Endothelial cell of umbilical vein (primary cell): ENCODE data around the gene VWA5A. TPM values are rescaled to one million over a fixed set of nuclear protein-coding genes. Genes with fewer than 3 reads are reported as not detected.

ENCODE experiments used
- BruUV-seq: library from RNA; stranded (reverse); fragments of 400-500 nt; replicated peaks from 2 replicates; lab custom pipeline; 2021; lab: Mats Ljungman, UMichigan
- CTCF ChIA-PET: fragments of 300-600, 350-600 bp; sonication (Branson Sonifier 250); formaldehyde crosslinking; loops from one replicate; lab custom pipeline; 2021; ENCODE audit warnings: antibody characterized with exemption, inconsistent platforms; lab: Charles Lee
- POLR2A ChIA-PET: fragments of 300-600, 350-600 bp; sonication (Branson Sonifier 250); formaldehyde crosslinking; loops from one replicate; lab custom pipeline; 2021; ENCODE audit warnings: antibody characterized with exemption, inconsistent platforms; lab: Charles Lee
- DNase-seq: peaks from one replicate; pipeline ENCODE4 v3.0.0-alpha.2; 2011; ENCODE audit warnings: low read depth, low spot score
- FAIRE-seq: peaks from 2 replicates; lab custom pipeline; 2011; peaks lifted over from hg19 to GRCh38; lab: Jason Lieb, UNC
- H2AFZ ChIP-seq: 2 replicates; pipeline ENCODE4 v1.6.0; 2012; ENCODE audit warnings: low read depth, low read length, control low read depth, inconsistent platforms
- H3K27ac ChIP-seq: 2 replicates; pipeline ENCODE4 v1.5.1; 2011; ENCODE audit warnings: low read depth, mild to moderate bottlenecking, control low read depth, low read length, moderate library complexity; ENCODE audit not compliant: insufficient read depth
- H3K27me3 ChIP-seq, 2 experiments: 2 replicates each; pipeline versions ENCODE4 v1.6.0 to v1.6.1; 2011; ENCODE audit warnings: low read length in 2 of 2, mixed read lengths in 1 of 2; ENCODE audit not compliant: control insufficient read depth in 2 of 2, insufficient read depth in 2 of 2
- H3K36me3 ChIP-seq, 2 experiments: 2 replicates in 1 of 2; 3 replicates in 1 of 2; pipeline ENCODE4 v1.5.1; 2011; ENCODE audit warnings: low read length in 2 of 2, mild to moderate bottlenecking in 1 of 2, moderate library complexity in 1 of 2; ENCODE audit not compliant: control insufficient read depth in 2 of 2, insufficient read depth in 2 of 2; ENCODE audit errors: extremely low read depth in 1 of 2
- H3K4me1 ChIP-seq: 3 replicates; pipeline ENCODE4 v1.5.1; 2011; ENCODE audit warnings: mild to moderate bottlenecking, low read length; ENCODE audit not compliant: control insufficient read depth, insufficient read depth; ENCODE audit errors: extremely low read depth
- H3K4me2 ChIP-seq: 2 replicates; pipeline ENCODE4 v1.6.1; 2011; ENCODE audit warnings: low read length, control low read depth, mixed read lengths; ENCODE audit not compliant: insufficient read depth
- H3K4me3 ChIP-seq, 3 experiments: fragments of 200-600 bp in 1 of 3; sonication (generic), shearing (Covaris generic) in 1 of 3; replicated peaks in 1 of 3; 2 replicates each; pipeline ENCODE4 v1.5.1; 2011 to 2016; ENCODE audit warnings: control low read depth in 3 of 3, low read length in 3 of 3, mild to moderate bottlenecking in 2 of 3, inconsistent platforms in 1 of 3, low read depth in 1 of 3, moderate library complexity in 1 of 3; ENCODE audit not compliant: insufficient read depth in 1 of 3
- H3K79me2 ChIP-seq: 2 replicates; pipeline ENCODE4 v1.6.0; 2012; ENCODE audit warnings: low read length, inconsistent platforms; ENCODE audit not compliant: control insufficient read depth, insufficient read depth
- H3K9ac ChIP-seq: replicated peaks from 2 replicates; pipeline ENCODE3; 2011; ENCODE audit warnings: low read length, control low read depth; ENCODE audit not compliant: insufficient read depth; ENCODE audit errors: extremely low read depth
- H3K9me1 ChIP-seq: replicated peaks from 3 replicates; pipeline ENCODE4 v1.6.0; 2011; ENCODE audit warnings: mild to moderate bottlenecking, low read length; ENCODE audit not compliant: control insufficient read depth, insufficient read depth; ENCODE audit errors: extremely low read depth
- H3K9me3 ChIP-seq: replicated peaks from 2 replicates; pipeline ENCODE4 v1.5.1; 2012; ENCODE audit warnings: low read length, inconsistent platforms; ENCODE audit not compliant: control insufficient read depth, insufficient read depth
- H4K20me1 ChIP-seq: replicated peaks from 2 replicates; pipeline ENCODE3; 2011; ENCODE audit warnings: mild to moderate bottlenecking, low read length; ENCODE audit not compliant: control insufficient read depth, insufficient read depth; ENCODE audit errors: extremely low read depth
- CTCF ChIP-seq, 2 donors: IDR thresholded peaks; 1 replicate in 1 of 2; 2 replicates in 1 of 2; pipeline ENCODE4 v1.5.1; 2011; ENCODE audit warnings: low read length in 2 of 2, mild to moderate bottlenecking in 2 of 2, moderate library complexity in 2 of 2, control low read depth in 1 of 2, inconsistent platforms in 1 of 2, low read depth in 1 of 2; ENCODE audit not compliant: insufficient read depth in 1 of 2; ENCODE audit errors: extremely low read depth in 1 of 2
- EZH2 ChIP-seq: IDR thresholded peaks from 2 replicates; pipeline ENCODE4 v1.6.1; 2012; ENCODE audit warnings: borderline replicate concordance, low read depth, mild to moderate bottlenecking, moderate library complexity, low read length, inconsistent platforms; ENCODE audit not compliant: severe bottlenecking
- FOS ChIP-seq: IDR thresholded peaks from 2 replicates; pipeline ENCODE4 v1.6.1; 2011; ENCODE audit warnings: mild to moderate bottlenecking, low read length, moderate library complexity, borderline replicate concordance; ENCODE audit not compliant: insufficient read depth
- GATA2 ChIP-seq: IDR thresholded peaks from 2 replicates; pipeline ENCODE4 v1.7.0; 2011; ENCODE audit warnings: low read depth, mild to moderate bottlenecking, moderate library complexity, mixed read lengths, low read length; ENCODE audit not compliant: insufficient read length, insufficient read depth
- JUN ChIP-seq: IDR thresholded peaks from 2 replicates; pipeline ENCODE4 v1.6.1; 2011; ENCODE audit warnings: borderline replicate concordance, low read depth; ENCODE audit not compliant: insufficient read length, insufficient read depth
- MAX ChIP-seq: IDR thresholded peaks from 2 replicates; pipeline ENCODE4 v1.6.1; 2011; ENCODE audit not compliant: insufficient read depth, insufficient read length
- MYC ChIP-seq: IDR thresholded peaks from one replicate; pipeline ENCODE4 v1.6.1; 2011; ENCODE audit warnings: mild to moderate bottlenecking, low read depth, low read length
- POLR2A ChIP-seq: IDR thresholded peaks from 2 replicates; pipeline ENCODE4 v1.6.1; 2012; ENCODE audit warnings: low read depth, mild to moderate bottlenecking, control low read depth, low read length
- POLR2AphosphoS5 ChIP-seq: IDR thresholded peaks from 2 replicates; pipeline ENCODE4 v1.6.1; 2012; ENCODE audit warnings: low read depth, mild to moderate bottlenecking, control low read depth, low read length, moderate library complexity; ENCODE audit not compliant: insufficient read depth
- dilution Hi-C: fragments of 300-500 bp; cut with MboI; formaldehyde crosslinking; loops from one replicate; pipeline ENCODE4 v1.15.0; 2019; ENCODE audit warnings: low sequenced_read_pairs; ENCODE audit not compliant: extremely low pct_ligation_motif_present
- intact Hi-C: fragments of 100-400 bp; cut with micrococcal nuclease; formaldehyde crosslinking; loops from one replicate; pipeline ENCODE4 v1.10.0; 2022
- polyA plus RNA-seq, 4 experiments: library from polyadenylated mRNA; depleted of rRNA in 3 of 4; stranded (reverse) in 3 of 4; unstranded in 1 of 4; fragments of >200 nt; gene quantifications; 2 replicates each; pipeline versions ENCODE4 v1.2.1 to v1.2.3, GENCODE V29; 2011 to 2012; ENCODE audit warnings: missing spikeins in 1 of 4
- total RNA-seq: library from RNA; stranded (reverse); gene quantifications from 2 replicates; pipeline ENCODE4 v1.2.3, GENCODE V29; 2021

The VWA5A gene
- total and polyA plus RNA-seq, 2 donors (not counting 3 experiments of a cell fraction or from before 2014, with no cell fraction given) = 9.1 to 14.3 TPM

GRCh38 chr11:124080327-124081001, 34.8 kb upstream of the VWA5A start:
- H2AFZ ChIP-seq = no peak overlapping the region
- H3K4me1 ChIP-seq = peaks cover 8% of the 10 kb centered on the region
- FAIRE-seq = no peak
- ChIA-PET CTCF (interaction anchor here (1.2 to 1.3 kb wide), 2 partner anchors 9 to 11 kb away, joined by 4 to 5 read pairs; no protein-coding TSS in a partner anchor), POLR2A (no interaction called here)
- H3K9me3 ChIP-seq = no peaks in the 10 kb centered on the region
- H3K27me3 ChIP-seq = peaks cover 7 to 17% of the 10 kb centered on the region in 2 experiments
- no peak for TF ChIP-seq JUN
- TF ChIP-seq MAX = no peak
- TF ChIP-seq GATA2 = no peak
- TF ChIP-seq POLR2A = no peak
- TF ChIP-seq EZH2 = no peak
- TF ChIP-seq POLR2AphosphoS5 = no peak
- no peak for TF ChIP-seq CTCF (IDR thresholded peaks at IDR 0.05; ENCODE audit: extremely low read depth in 1 of 2, insufficient read depth in 1 of 2, low read depth in 1 of 2, low read length in 2 of 2)
- no peak for TF ChIP-seq MYC
- TF ChIP-seq FOS = no peak
- H4K20me1 ChIP-seq = no peaks in the 10 kb centered on the region
- no peak for DNase-seq
- no peak overlapping the region for H3K9ac ChIP-seq
- H3K4me2 ChIP-seq = no peak overlapping the region
- H3K4me3 ChIP-seq = no peak overlapping the region
- no peaks in the 10 kb centered on the region for H3K79me2 ChIP-seq
- BruUV-seq = no TSS peak
- no peaks in the 10 kb centered on the region for H3K36me3 ChIP-seq
- intact Hi-C loops (no loop called here), dilution Hi-C loops (no loop called here)
- H3K9me1 ChIP-seq = no peaks in the 10 kb centered on the region
- H3K27ac ChIP-seq = no peak overlapping the region
